Bronchial epithelial cell (primary cell): ENCODE results near the gene JPT2. TPM values are rescaled to one million over a fixed set of nuclear protein-coding genes. Genes with fewer than 3 reads are reported as not detected.

ENCODE experiments used
- DNase-seq: peaks from one replicate; pipeline ENCODE4 v3.0.0-alpha.2; 2010; ENCODE audit warnings: low read depth
- FAIRE-seq: peaks from 2 replicates; lab custom pipeline; 2011; peaks lifted over from hg19 to GRCh38; lab: Jason Lieb, UNC
- H3K27me3 ChIP-seq: 2 replicates; pipeline ENCODE4 v1.5.1; 2011; ENCODE audit warnings: low read length; ENCODE audit not compliant: control insufficient read depth, insufficient read depth
- H3K36me3 ChIP-seq: 2 replicates; pipeline ENCODE4 v1.5.1; 2011; ENCODE audit warnings: low read length; ENCODE audit not compliant: control insufficient read depth, insufficient read depth
- H3K4me3 ChIP-seq: 2 replicates; pipeline ENCODE4 v1.5.1; 2011; ENCODE audit warnings: mild to moderate bottlenecking, low read depth, low read length, control low read depth
- total RNA-seq: library from RNA; depleted of rRNA; stranded (reverse); fragments of >200 nt; gene quantifications from 2 replicates; pipeline ENCODE4 v1.2.1, GENCODE V29; 2014
- TF ChIP-seq, protein P1 (sequence below): IDR thresholded peaks from 2 replicates; pipeline ENCODE4 v1.5.1; 2011; ENCODE audit warnings: mild to moderate bottlenecking, moderate library complexity, low read length, control low read depth, inconsistent platforms; ENCODE audit not compliant: insufficient read depth, severe bottlenecking

JPT2 gene
- total RNA-seq, 1 donor from 2014 or later, result 59.2 TPM

DNA sequence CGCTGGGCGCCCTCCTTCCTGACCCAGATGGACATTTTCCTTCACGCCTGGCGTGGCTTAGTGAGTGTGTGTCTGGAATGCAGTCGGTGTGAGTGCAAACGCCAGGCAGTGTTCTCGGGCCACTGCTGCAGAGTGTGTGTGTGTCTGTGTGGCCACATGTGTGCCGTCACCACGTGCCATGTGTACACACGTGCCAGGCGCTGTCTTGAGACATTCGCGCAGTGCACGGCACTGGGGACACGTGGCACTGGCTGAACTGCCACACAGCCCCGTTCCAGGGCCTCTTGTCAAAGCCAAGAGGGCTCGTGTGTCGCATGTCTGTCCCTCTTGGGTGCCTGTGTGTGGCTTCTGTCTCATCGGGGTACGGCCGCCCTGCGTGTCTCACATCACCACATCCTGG lies 56.7 kb downstream of the JPT2 start:
- DNase-seq (no peak), FAIRE-seq (no peak)
- H3K27me3 ChIP-seq, result no peaks in the 10 kb centered on the region
- TF ChIP-seq, protein P1, sequence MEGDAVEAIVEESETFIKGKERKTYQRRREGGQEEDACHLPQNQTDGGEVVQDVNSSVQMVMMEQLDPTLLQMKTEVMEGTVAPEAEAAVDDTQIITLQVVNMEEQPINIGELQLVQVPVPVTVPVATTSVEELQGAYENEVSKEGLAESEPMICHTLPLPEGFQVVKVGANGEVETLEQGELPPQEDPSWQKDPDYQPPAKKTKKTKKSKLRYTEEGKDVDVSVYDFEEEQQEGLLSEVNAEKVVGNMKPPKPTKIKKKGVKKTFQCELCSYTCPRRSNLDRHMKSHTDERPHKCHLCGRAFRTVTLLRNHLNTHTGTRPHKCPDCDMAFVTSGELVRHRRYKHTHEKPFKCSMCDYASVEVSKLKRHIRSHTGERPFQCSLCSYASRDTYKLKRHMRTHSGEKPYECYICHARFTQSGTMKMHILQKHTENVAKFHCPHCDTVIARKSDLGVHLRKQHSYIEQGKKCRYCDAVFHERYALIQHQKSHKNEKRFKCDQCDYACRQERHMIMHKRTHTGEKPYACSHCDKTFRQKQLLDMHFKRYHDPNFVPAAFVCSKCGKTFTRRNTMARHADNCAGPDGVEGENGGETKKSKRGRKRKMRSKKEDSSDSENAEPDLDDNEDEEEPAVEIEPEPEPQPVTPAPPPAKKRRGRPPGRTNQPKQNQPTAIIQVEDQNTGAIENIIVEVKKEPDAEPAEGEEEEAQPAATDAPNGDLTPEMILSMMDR, result no peak
- no peak overlapping the region for H3K4me3 ChIP-seq
- H3K36me3 ChIP-seq, result peaks cover 10% of the 10 kb centered on the region

DNA sequence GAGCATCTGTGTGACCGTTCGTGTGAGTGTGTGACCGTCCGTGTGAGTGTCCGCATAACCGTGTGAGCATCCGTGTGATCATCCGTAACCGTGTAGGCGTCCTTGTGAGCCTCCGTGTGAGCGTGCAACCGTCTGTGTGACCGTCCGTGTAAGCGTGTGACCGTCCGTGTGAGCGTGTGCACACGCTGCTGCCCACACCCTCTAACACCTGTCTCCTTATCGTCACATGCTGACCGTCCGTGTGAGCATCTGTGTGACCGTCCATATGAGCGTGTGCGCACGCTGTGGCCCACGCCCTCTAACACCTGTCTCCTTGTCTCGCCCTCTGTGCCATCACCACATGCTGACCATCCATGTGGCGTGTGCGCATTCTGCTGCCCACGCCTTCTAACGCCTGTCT lies 62.2 kb downstream of the JPT2 start:
- Histone ChIP-seq H3K4me3 (no peak overlapping the region), H3K27me3 (no peaks in the 10 kb centered on the region), H3K36me3 (peaks cover 13% of the 10 kb centered on the region)
- FAIRE-seq (no peak), DNase-seq (no peak)
- TF ChIP-seq, protein P1, result no peak

DNA sequence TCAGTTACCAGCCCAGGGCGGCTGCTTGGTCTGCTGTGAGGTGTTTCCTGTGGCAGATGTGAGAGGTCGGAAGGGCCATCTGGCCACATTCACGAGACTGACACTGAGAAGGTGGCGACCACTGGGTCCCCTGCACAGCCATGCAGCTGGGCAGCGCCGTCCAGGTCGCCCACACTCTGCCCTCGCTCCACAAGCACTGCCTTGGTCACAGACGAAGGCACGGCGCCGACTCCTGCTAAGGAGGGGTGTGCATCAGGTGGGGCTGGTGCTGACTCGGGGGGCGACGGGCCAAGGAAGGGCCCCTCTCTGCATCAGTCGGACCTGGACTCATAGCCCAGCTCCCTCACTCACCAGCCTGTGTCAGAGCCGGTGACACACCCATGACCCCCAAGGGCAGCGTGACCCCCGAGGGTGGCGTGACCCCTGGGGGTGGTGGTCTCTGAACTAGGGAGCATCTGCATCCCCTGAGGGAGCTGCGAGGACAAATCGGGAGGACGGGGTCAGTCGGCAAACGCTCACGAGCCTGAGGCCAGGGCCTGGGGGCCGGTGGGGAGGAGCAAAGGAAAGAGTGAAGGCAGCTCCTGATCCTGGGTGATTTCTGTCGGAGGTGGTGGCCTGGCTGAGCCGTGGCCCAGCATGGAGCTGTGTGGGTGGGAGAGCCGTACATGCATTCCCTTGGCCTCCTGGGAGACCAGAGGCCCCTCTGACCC lies 62.9 kb downstream of the JPT2 start:
- DNase-seq, result no peak
- peaks cover 13% of the 10 kb centered on the region for H3K36me3 ChIP-seq
- TF ChIP-seq, protein P1, result no peak
- no peaks in the 10 kb centered on the region for H3K27me3 ChIP-seq
- no peak overlapping the region for H3K4me3 ChIP-seq
- no peak for FAIRE-seq

DNA sequence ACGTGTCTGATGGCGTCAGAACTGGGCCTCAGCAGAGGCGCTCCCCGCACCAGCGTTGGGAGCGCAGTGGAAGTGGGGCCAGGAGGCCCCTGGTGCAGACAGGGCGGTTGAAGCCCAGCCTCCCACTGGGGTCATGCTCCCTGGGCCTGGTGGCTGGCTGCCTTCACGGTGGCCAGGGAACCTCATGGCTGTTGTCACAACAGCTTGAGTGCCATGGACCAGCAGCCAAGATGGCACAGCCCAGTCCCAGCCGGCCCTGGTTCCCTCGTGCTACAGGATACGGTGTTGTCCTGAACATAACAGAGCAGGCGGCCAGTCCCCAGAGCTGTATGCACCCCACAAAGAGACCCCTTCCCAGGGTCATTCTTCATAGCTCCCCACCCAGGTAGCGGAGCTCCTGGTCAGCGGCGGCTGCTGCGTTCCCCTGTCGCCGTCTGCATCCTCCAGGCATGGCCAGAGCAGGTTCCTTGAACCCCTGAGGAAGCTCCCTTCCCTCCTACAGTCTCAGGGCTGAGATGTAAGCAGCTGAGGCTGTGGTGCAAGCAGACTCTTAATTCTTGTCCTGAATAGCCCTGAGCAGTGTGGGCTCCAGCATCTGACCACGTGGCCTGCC lies 63.6 kb downstream of the JPT2 start:
- H3K36me3 ChIP-seq, result peaks cover 13% of the 10 kb centered on the region
- DNase-seq, result no peak
- no peak for FAIRE-seq
- H3K27me3 ChIP-seq, result no peaks in the 10 kb centered on the region
- TF ChIP-seq, protein P1, result no peak
- no peak overlapping the region for H3K4me3 ChIP-seq

DNA sequence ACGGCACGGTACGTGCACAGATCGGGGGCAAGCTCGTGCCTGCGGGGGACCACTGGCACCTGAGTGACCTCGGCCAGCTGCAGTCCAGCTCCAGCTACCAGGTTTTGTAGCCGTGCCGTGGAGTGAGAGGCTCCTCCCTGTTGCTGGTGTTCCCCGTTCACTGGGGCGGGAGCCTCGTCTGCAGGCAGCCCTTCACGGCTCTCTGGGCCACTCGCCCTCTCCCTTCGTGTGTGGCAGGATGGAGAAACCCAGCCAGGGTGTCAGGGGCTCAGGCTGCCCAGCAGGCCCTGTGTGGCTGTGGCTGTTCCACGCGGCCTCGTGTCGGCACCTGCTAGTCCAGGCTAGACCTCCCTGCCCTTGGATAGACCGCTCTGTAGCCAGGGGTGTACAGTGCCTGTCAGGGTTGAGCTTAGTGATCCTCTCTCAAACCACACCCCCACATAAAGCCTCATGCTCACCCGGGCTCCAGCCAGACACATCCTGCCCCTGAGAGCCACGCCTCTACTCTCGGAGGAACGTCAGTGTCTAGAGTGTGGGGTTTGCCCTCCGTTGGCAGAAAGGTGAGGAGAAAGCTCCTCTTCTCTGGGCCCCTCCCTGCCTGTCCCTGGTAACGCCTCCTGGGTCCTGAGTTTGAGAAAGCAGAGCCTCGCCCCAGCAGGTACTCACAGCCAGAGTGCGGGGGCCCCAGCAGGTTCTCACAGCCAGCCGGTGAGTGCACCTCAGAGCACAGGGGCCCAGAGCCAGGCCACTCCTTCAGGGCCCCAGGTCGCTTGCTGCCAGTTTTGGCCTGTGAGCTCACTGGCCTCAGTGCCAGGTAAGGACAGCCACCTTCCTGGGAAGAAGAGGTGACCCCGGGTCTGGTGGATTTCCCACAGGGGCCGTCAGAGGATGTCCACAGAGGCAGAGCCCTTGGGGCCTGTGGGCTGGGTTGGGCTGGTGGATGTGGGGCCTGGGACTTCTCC lies 65.6 kb downstream of the JPT2 start:
- DNase-seq, result no peak
- no peak for FAIRE-seq
- TF ChIP-seq, protein P1, result no peak
- Histone ChIP-seq H3K27me3 (no peaks in the 10 kb centered on the region), H3K4me3 (no peak overlapping the region), H3K36me3 (peaks cover 21% of the 10 kb centered on the region)
